ENCODE data around the gene AP5S1.
"Not testable (repeated sequence)": the region's sequence is repeated elsewhere in the genome, so short reads cannot be mapped to it uniquely, and the experiment has no call there.

Gene AP5S1

GRCh38 chr20:3842348-3842930, 22.1 kb downstream of the AP5S1 start:
- DNase-seq (ENCODE audit: low read depth in 2 of 3, low spot score in 1 of 3): no peak

GRCh38 chr20:3843490-3843889, 23.1 kb downstream of the AP5S1 start:
- DNase-seq (ENCODE audit: low read depth in 2 of 3, low spot score in 1 of 3): no peak

GRCh38 chr20:3843990-3844619, 23.8 kb downstream of the AP5S1 start:
- not testable (repeated sequence) for DNase-seq (ENCODE audit: low read depth in 2 of 3, low spot score in 1 of 3)

- DNase-seq (ENCODE audit: low read depth in 2 of 3, low spot score in 1 of 3): no peak
Observed at GRCh38 chr20:3846378-3846739, 26.0 kb downstream of the AP5S1 start.

- peak; percentile 69 to 85 (median 79) for DNase-seq (ENCODE audit: low read depth in 2 of 3, low spot score in 1 of 3)
Observed at GRCh38 chr20:3846740-3847428, 26.5 kb downstream of the AP5S1 start, which contains the start of gene MAVS. Gene MAVS, plus strand, starts transcription at chr20:3846834. Its CDS starts 7,791 bp downstream, at chr20:3854625.

- no peak for DNase-seq (ENCODE audit: low read depth in 2 of 3, low spot score in 1 of 3)
Observed at GRCh38 chr20:3847429-3847940, 27.1 kb downstream of the AP5S1 start.

GRCh38 chr20:3848565-3848964, 28.2 kb downstream of the AP5S1 start:
- DNase-seq (ENCODE audit: low read depth in 2 of 3, low spot score in 1 of 3): no peak

GRCh38 chr20:3854462-3854871, 34.1 kb downstream of the AP5S1 start:
- DNase-seq (ENCODE audit: low read depth in 2 of 3, low spot score in 1 of 3): no peak

GRCh38 chr20:3857405-3857804, 37.1 kb downstream of the AP5S1 start:
- DNase-seq (ENCODE audit: low read depth in 2 of 3, low spot score in 1 of 3): no peak

- no peak for DNase-seq (ENCODE audit: low read depth in 2 of 3, low spot score in 1 of 3)
Observed at GRCh38 chr20:3858689-3859088, 38.3 kb downstream of the AP5S1 start.

GRCh38 chr20:3861191-3861590, 40.8 kb downstream of the AP5S1 start:
- no peak for DNase-seq (ENCODE audit: low read depth in 2 of 3, low spot score in 1 of 3)

GRCh38 chr20:3862333-3862732, 42.0 kb downstream of the AP5S1 start:
- DNase-seq (ENCODE audit: low read depth in 2 of 3, low spot score in 1 of 3): no peak

GRCh38 chr20:3863317-3863716, 43.0 kb downstream of the AP5S1 start:
- DNase-seq (ENCODE audit: low read depth in 2 of 3, low spot score in 1 of 3): no peak

- DNase-seq (ENCODE audit: low read depth in 2 of 3, low spot score in 1 of 3): no peak
Observed at GRCh38 chr20:3864518-3864917, 44.2 kb downstream of the AP5S1 start.

GRCh38 chr20:3865152-3865886, 45.0 kb downstream of the AP5S1 start:
- no peak for DNase-seq (ENCODE audit: low read depth in 2 of 3, low spot score in 1 of 3)

GRCh38 chr20:3865887-3866407, 45.6 kb downstream of the AP5S1 start:
- DNase-seq (ENCODE audit: low read depth in 2 of 3, low spot score in 1 of 3): no peak

- no peak for DNase-seq (ENCODE audit: low read depth in 2 of 3, low spot score in 1 of 3)
Observed at GRCh38 chr20:3866464-3866863, 46.1 kb downstream of the AP5S1 start.

- DNase-seq (ENCODE audit: low read depth in 2 of 3, low spot score in 1 of 3): no peak
Observed at GRCh38 chr20:3867802-3868201, 47.5 kb downstream of the AP5S1 start.

GRCh38 chr20:3869839-3870634, 49.7 kb downstream of the AP5S1 start:
- DNase-seq (ENCODE audit: low read depth in 2 of 3, low spot score in 1 of 3): no peak

- no peak for DNase-seq (ENCODE audit: low read depth in 2 of 3, low spot score in 1 of 3)
Observed at GRCh38 chr20:3871550-3872265, 51.4 kb downstream of the AP5S1 start.
